Panc1 (cell line): ENCODE measurements around the gene WFIKKN2. TPM values are rescaled to one million over a fixed set of nuclear protein-coding genes. Genes with fewer than 3 reads are reported as not detected.

Experiments
- ATAC-seq: fragments of 200-7000 bp; cut with Tn5 transposase; 2 replicates; pipeline ENCODE4 v1.9.1; 2020; ENCODE audit warnings: mild to moderate bottlenecking, moderate library complexity
- BruUV-seq: library from RNA; stranded (reverse); fragments of 400-500 nt; replicated peaks from 2 replicates; lab custom pipeline; 2021; lab: Mats Ljungman, UMichigan
- CTCF ChIA-PET: fragments of 300-600 bp; sonication (Branson Sonifier 250); formaldehyde crosslinking; loops from one replicate; lab custom pipeline; 2022; ENCODE audit warnings: antibody characterized with exemption; lab: Charles Lee
- POLR2A ChIA-PET: fragments of 300-600 bp; sonication (Branson Sonifier 250); formaldehyde crosslinking; loops from one replicate; lab custom pipeline; 2022; ENCODE audit warnings: antibody characterized with exemption; lab: Charles Lee
- DNase-seq: peaks from one replicate; pipeline ENCODE4 v3.0.0-alpha.2; 2010; ENCODE audit warnings: low read depth, low spot score
- H3K27ac ChIP-seq: 2 replicates; pipeline ENCODE4 v1.5.1; 2011; ENCODE audit warnings: mild to moderate bottlenecking, low read length, inconsistent platforms
- H3K27me3 ChIP-seq: fragments of 200-500 bp; sonication (Bioruptor generic); 2 replicates; pipeline ENCODE4 v1.6.0; 2014; ENCODE audit warnings: low read length, inconsistent platforms; ENCODE audit not compliant: control insufficient read depth, insufficient read depth
- H3K36me3 ChIP-seq: fragments of 200-500 bp; sonication (Bioruptor generic); 2 replicates; pipeline ENCODE4 v1.5.1; 2014; ENCODE audit warnings: inconsistent platforms, mild to moderate bottlenecking, low read length, moderate library complexity; ENCODE audit not compliant: control insufficient read depth, insufficient read depth
- H3K4me1 ChIP-seq: 2 replicates; pipeline ENCODE4 v1.5.1; 2011; ENCODE audit warnings: inconsistent platforms, mild to moderate bottlenecking, low read length, moderate library complexity; ENCODE audit not compliant: control insufficient read depth, insufficient read depth
- H3K4me3 ChIP-seq, 2 experiments: 2 replicates each; pipeline ENCODE4 v1.5.1; 2011 to 2012; ENCODE audit warnings: low read depth in 2 of 2, low read length in 2 of 2, mild to moderate bottlenecking in 2 of 2, inconsistent platforms in 1 of 2, moderate library complexity in 1 of 2
- H3K9me3 ChIP-seq: fragments of 200-500 bp; sonication (Bioruptor generic); 2 replicates; pipeline ENCODE4 v1.5.1; 2014; ENCODE audit warnings: low read depth, mild to moderate bottlenecking, inconsistent platforms, low read length, moderate library complexity; ENCODE audit not compliant: control insufficient read depth, insufficient read depth
- POLR2AphosphoS5 ChIP-seq: IDR thresholded peaks from 2 replicates; pipeline ENCODE4 v1.6.1; 2012; ENCODE audit warnings: mild to moderate bottlenecking, low read depth, low read length, moderate library complexity
- REST ChIP-seq, 2 experiments: IDR thresholded peaks; 2 replicates each; pipeline ENCODE4 v1.6.1; 2011 to 2012; ENCODE audit warnings: low read depth in 2 of 2, control low read depth in 1 of 2, low read length in 1 of 2, mild to moderate bottlenecking in 1 of 2, moderate library complexity in 1 of 2; ENCODE audit not compliant: insufficient read depth in 1 of 2
- SIN3A ChIP-seq: IDR thresholded peaks from 2 replicates; pipeline ENCODE4 v1.6.1; 2012; ENCODE audit warnings: low read depth, mild to moderate bottlenecking, low read length, moderate library complexity, borderline replicate concordance; ENCODE audit not compliant: insufficient read depth
- TCF7L2 ChIP-seq: IDR thresholded peaks from 2 replicates; pipeline ENCODE4 v1.6.1; 2011; ENCODE audit warnings: mild to moderate bottlenecking, low read depth, low read length, inconsistent platforms
- in situ Hi-C: cut with HindIII; loops from 2 replicates; pipeline ENCODE4 v1.10.0; 2016; ENCODE audit warnings: low sequenced_read_pairs, low pct_unique_long_range_greater_than_20kb
- intact Hi-C: fragments of 100-400 bp; cut with micrococcal nuclease; formaldehyde crosslinking; loops from one replicate; pipeline ENCODE4 v1.10.0; 2022; ENCODE audit not compliant: unreplicated experiment
- total RNA-seq: library from RNA; stranded (reverse); gene quantifications from one replicate; pipeline ENCODE4 v1.2.1, GENCODE V29; 2021; ENCODE audit not compliant: unreplicated experiment
- TF ChIP-seq, protein P1 (sequence below): fragments of 450-650 bp; IDR thresholded peaks from 2 replicates; pipeline ENCODE4 v1.5.1; 2017; ENCODE audit warnings: mild to moderate bottlenecking

Gene WFIKKN2
- total RNA-seq, 1 experiment from 2014 or later, result 0.05 TPM

DNA sequence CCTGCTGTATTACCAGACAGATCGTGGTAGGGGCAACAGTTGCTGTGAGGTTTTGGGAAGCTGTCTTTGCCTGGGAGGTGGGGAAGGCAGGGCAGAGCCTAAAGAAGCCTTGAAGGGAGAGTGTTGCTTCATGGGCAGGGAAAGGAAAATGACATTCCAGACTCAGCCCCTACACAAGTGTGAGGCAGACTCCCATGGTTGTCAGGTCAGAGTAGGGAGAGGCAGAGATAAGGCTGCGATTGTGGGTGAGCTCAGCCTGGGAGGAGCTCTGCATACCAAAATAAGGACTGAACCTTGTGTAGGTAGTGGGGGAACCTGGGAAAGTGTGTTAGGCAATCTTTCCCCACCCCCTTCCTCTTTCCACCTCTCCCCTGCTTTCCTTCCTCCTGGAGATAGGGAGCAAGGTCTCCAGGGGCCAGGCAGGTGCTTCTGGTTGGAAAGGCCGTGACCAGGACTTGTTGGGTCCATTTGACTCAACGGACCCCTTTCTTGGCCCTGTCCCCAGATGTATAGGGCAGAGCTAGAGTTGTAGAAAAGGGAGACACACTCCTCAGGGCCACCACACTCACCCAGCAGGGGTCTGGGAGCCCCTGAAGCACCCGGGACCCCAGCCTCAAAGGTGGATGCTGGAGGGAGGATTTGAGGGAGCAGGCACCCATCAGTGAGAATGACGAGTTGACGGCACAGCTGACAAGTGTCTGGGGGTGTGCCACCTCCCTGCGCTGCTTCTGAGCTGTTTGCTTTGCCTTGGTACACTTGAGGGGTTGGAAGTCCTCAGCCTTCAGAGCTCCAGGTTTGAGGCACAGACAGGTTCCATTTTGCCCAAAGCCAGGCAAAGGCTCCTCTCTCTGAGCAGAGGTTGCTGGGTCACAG lies 49.3 kb downstream of the WFIKKN2 start:
- in situ Hi-C loops, result no loop called here
- CTCF ChIA-PET, result interaction anchor here (0.9 kb wide), 1 partner anchor 9 kb away, joined by 3 read pairs; no protein-coding TSS in a partner anchor
- H3K4me1 ChIP-seq, result peaks cover 14% of the 10 kb centered on the region
- ATAC-seq, result peak; percentile 50
- no TSS peak for BruUV-seq
- peak overlapping the region; percentile 24 for H3K27ac ChIP-seq
- no peaks in the 10 kb centered on the region for H3K27me3 ChIP-seq
- H3K9me3 ChIP-seq, result no peaks in the 10 kb centered on the region
- no peak for DNase-seq
- H3K4me3 ChIP-seq, result no peak overlapping the region
- POLR2A ChIA-PET, result interaction anchor here (0.7 to 1.0 kb wide), 2 partner anchors 21 to 23 kb away, joined by 3 to 4 read pairs; no protein-coding TSS in a partner anchor
- TF ChIP-seq SIN3A (no peak), REST (IDR thresholded peaks at IDR 0.05; ENCODE audit: insufficient read depth in 1 of 2, low read depth in 2 of 2, low read length in 1 of 2) (no peak), TCF7L2 (no peak), POLR2AphosphoS5 (no peak)
- TF ChIP-seq, protein P1, sequence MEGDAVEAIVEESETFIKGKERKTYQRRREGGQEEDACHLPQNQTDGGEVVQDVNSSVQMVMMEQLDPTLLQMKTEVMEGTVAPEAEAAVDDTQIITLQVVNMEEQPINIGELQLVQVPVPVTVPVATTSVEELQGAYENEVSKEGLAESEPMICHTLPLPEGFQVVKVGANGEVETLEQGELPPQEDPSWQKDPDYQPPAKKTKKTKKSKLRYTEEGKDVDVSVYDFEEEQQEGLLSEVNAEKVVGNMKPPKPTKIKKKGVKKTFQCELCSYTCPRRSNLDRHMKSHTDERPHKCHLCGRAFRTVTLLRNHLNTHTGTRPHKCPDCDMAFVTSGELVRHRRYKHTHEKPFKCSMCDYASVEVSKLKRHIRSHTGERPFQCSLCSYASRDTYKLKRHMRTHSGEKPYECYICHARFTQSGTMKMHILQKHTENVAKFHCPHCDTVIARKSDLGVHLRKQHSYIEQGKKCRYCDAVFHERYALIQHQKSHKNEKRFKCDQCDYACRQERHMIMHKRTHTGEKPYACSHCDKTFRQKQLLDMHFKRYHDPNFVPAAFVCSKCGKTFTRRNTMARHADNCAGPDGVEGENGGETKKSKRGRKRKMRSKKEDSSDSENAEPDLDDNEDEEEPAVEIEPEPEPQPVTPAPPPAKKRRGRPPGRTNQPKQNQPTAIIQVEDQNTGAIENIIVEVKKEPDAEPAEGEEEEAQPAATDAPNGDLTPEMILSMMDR, result no peak
- no peaks in the 10 kb centered on the region for H3K36me3 ChIP-seq
- intact Hi-C loops, result no loop called here

DNA sequence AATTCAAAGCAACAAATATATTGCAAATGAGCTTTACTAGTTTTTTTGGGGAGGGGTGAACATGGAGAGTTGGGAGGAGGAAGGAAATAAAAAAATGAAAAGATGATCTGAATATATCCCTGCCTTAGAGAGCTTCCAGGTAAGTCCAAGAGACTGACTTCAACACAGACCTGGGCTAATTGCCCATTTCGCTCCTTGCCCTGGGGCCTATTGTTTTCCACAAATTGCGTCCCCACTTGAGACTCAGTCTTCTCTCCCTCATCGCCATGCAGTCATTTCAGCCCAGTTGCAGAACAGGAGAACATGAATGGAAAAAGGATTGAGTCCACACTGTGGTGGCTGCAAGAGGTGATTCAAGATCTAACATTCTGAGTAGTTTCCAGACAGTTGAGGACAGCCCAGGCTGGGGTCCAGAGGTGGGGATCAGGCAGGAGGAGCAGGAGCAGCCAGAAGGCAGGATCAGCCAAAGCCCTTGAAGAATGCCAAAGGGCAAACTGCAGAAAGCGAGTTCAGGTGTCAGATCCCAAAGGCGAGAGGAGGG lies 52.4 kb downstream of the WFIKKN2 start:
- no TSS peak for BruUV-seq
- Histone ChIP-seq H3K4me1 (peaks cover 40% of the 10 kb centered on the region), H3K27ac (no peak overlapping the region), H3K4me3 (no peak overlapping the region), H3K36me3 (no peaks in the 10 kb centered on the region), H3K27me3 (no peaks in the 10 kb centered on the region), H3K9me3 (no peaks in the 10 kb centered on the region)
- no peak for DNase-seq
- ATAC-seq, result no peak
- intact Hi-C loops (no loop called here), in situ Hi-C loops (no loop called here)
- TF ChIP-seq SIN3A, result no peak
- TF ChIP-seq POLR2AphosphoS5, result no peak
- TF ChIP-seq TCF7L2, result no peak
- TF ChIP-seq, protein P1, result no peak
- TF ChIP-seq REST (IDR thresholded peaks at IDR 0.05; ENCODE audit: insufficient read depth in 1 of 2, low read depth in 2 of 2, low read length in 1 of 2), result no peak
- POLR2A ChIA-PET, result no interaction called here
- CTCF ChIA-PET, result interaction anchor here (0.6 kb wide), 1 partner anchor 66 kb away, joined by 3 read pairs; no protein-coding TSS in a partner anchor
